ENCODE measurements around the gene PHYKPL.

The PHYKPL gene

GRCh38 chr5:178216088-178216534 lies 16.5 kb downstream of the PHYKPL start:
- Histone ChIP-seq H2AFZ (ENCODE audit: low read depth, low read length) (no peak overlapping the region), H3K27me3 (ENCODE audit: insufficient read depth, low read length, poor library complexity) (no peaks in the 10 kb centered on the region), H3K27ac (ENCODE audit: low read length) (no peak overlapping the region), H3K9me3 (ENCODE audit: insufficient read depth, low read length, severe bottlenecking) (no peaks in the 10 kb centered on the region), H3K36me3 (ENCODE audit: insufficient read depth, low read length) (peaks cover 83% of the 10 kb centered on the region), H3K9ac (ENCODE audit: low read depth, low read length) (no peak overlapping the region), H3K4me1 (ENCODE audit: insufficient read depth, low read length) (no peaks in the 10 kb centered on the region), H3K4me2 (ENCODE audit: insufficient read depth, low read length) (no peak overlapping the region), H3K79me2 (ENCODE audit: insufficient read depth, low read length) (peaks cover 22% of the 10 kb centered on the region; the same call in 1 of the 2 replicates), H4K20me1 (ENCODE audit: insufficient read depth, low read length) (peaks cover 57% of the 10 kb centered on the region), H3K4me3 (ENCODE audit: low read depth in 1 of 2, low read length in 2 of 2) (no peak overlapping the region)
- TF ChIP-seq EZH2 (IDR thresholded peaks at IDR 0.05; ENCODE audit: borderline replicate concordance, low read depth, low read length, severe bottlenecking) (no peak), CTCF (IDR thresholded peaks at IDR 0.05; ENCODE audit: borderline replicate concordance, extremely low read depth, low read length, poor library complexity, severe bottlenecking) (no peak)
- no peak for ATAC-seq (ENCODE audit: insufficient read depth, low read depth)
- no peak for DNase-seq

DNA sequence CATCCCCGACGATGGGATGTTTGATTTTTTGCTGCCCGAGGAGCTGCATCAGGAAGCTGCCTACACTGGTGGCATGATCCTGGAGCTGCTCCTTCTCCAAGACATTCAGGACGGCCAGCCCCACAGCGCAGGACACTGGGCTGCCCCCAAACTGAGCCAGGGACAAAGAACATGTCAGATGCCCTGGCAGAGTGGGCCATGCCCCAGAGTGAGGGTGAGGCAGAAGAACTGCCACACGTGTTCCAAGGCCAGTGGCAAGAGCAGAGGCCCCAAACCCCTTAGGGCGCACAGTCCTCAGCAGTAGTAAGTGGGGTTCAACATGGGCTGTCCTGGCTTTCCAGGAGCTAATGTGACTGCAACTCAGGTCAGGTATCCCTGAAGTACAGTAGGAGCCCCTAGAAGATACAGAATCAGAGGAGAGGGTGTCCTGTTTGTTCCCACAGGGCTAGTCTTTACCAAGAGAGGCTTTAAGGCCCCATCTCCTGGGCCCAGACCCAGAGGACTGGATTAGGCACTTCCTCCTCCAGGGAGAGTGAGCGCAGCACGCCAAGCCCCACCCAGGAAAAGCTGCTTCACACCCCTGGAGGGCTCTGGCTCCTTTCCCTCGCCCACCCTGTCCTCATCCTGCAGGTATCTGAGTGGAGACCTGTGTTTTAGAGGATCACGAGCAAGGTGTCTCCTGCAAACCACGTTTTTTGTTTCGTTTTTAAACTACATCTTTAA lies 17.2 kb downstream of the PHYKPL start:
- DNase-seq: no peak
- no peak overlapping the region for H2AFZ ChIP-seq (ENCODE audit: low read depth, low read length)
- no peaks in the 10 kb centered on the region for H3K4me1 ChIP-seq (ENCODE audit: insufficient read depth, low read length)
- H3K9me3 ChIP-seq (ENCODE audit: insufficient read depth, low read length, severe bottlenecking): no peaks in the 10 kb centered on the region
- no peak for TF ChIP-seq CTCF (IDR thresholded peaks at IDR 0.05; ENCODE audit: borderline replicate concordance, extremely low read depth, low read length, poor library complexity, severe bottlenecking)
- no peak for TF ChIP-seq EZH2 (IDR thresholded peaks at IDR 0.05; ENCODE audit: borderline replicate concordance, low read depth, low read length, severe bottlenecking)
- H3K36me3 ChIP-seq (ENCODE audit: insufficient read depth, low read length): peaks cover 86% of the 10 kb centered on the region
- no peak overlapping the region for H3K4me2 ChIP-seq (ENCODE audit: insufficient read depth, low read length)
- H3K9ac ChIP-seq (ENCODE audit: low read depth, low read length): no peak overlapping the region
- H4K20me1 ChIP-seq (ENCODE audit: insufficient read depth, low read length): peaks cover 62% of the 10 kb centered on the region
- no peaks in the 10 kb centered on the region for H3K27me3 ChIP-seq (ENCODE audit: insufficient read depth, low read length, poor library complexity)
- peak overlapping the region; percentile 3; the same call in 1 of the 2 replicates for H3K27ac ChIP-seq (ENCODE audit: low read length)
- ATAC-seq (ENCODE audit: insufficient read depth, low read depth): no peak
- H3K4me3 ChIP-seq (ENCODE audit: low read depth in 1 of 2, low read length in 2 of 2): no peak overlapping the region
- peaks cover 28% of the 10 kb centered on the region; the same call in 1 of the 2 replicates for H3K79me2 ChIP-seq (ENCODE audit: insufficient read depth, low read length)

DNA sequence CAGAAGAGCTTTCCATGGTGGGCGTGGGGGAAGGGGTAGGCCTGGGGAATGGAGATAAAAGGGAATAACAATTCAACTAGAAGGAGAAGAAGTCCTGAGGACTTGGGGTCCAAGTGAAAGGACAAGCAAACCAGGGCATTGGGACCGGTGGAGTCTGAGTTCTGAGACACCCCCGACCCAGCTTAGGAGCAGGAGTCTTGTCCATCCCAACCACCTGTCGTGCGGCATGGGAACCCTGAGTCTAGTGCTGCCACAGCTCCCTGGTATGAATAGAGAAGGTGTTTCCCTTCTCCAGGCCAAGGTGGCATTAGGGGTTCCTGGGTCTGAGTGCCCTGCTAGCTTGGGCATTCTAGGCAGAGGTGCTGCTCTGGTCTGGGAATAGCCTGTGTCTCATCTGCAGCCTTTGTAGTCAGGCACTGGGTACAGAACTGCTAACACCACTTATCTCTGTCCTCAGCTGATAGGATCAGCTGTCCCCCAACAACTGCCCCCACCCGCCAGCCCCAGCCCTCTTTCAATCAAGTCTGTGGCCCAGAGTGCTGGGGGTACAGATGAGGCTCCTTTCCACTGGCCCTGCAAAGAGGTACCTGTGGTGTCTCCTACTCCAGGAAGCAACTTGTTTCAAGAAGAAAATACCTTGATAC lies 18.3 kb downstream of the PHYKPL start:
- H2AFZ ChIP-seq (ENCODE audit: low read depth, low read length): no peak overlapping the region
- no peak for DNase-seq

More for the DNA sequence above, 18.3 kb downstream of the PHYKPL start:
- Histone ChIP-seq H3K4me2 (ENCODE audit: insufficient read depth, low read length) (no peak overlapping the region), H3K4me1 (ENCODE audit: insufficient read depth, low read length) (peaks cover 5% of the 10 kb centered on the region; the same call in 1 of the 2 replicates), H3K27me3 (ENCODE audit: insufficient read depth, low read length, poor library complexity) (no peaks in the 10 kb centered on the region), H4K20me1 (ENCODE audit: insufficient read depth, low read length) (peaks cover 74% of the 10 kb centered on the region), H3K79me2 (ENCODE audit: insufficient read depth, low read length) (peaks cover 38% of the 10 kb centered on the region), H3K9me3 (ENCODE audit: insufficient read depth, low read length, severe bottlenecking) (no peaks in the 10 kb centered on the region), H3K9ac (ENCODE audit: low read depth, low read length) (no peak overlapping the region), H3K4me3 (ENCODE audit: low read depth in 1 of 2, low read length in 2 of 2) (no peak overlapping the region), H3K27ac (ENCODE audit: low read length) (no peak overlapping the region), H3K36me3 (ENCODE audit: insufficient read depth, low read length) (peaks cover 92% of the 10 kb centered on the region)
- no peak for ATAC-seq (ENCODE audit: insufficient read depth, low read depth)
- TF ChIP-seq CTCF (IDR thresholded peaks at IDR 0.05; ENCODE audit: borderline replicate concordance, extremely low read depth, low read length, poor library complexity, severe bottlenecking) (no peak), EZH2 (IDR thresholded peaks at IDR 0.05; ENCODE audit: borderline replicate concordance, low read depth, low read length, severe bottlenecking) (no peak)
